Subcutaneous adipose tissue (tissue), 4 donors: ENCODE results near the gene KCNJ10. TPM values are rescaled to one million over a fixed set of nuclear protein-coding genes. Genes with fewer than 3 reads are reported as not detected.

Experiments used
- CTCF ChIP-seq: fragments of 450-650 bp; IDR thresholded peaks from one replicate; pipeline ENCODE4 v1.5.1; 2016; ENCODE audit warnings: low read depth, mild to moderate bottlenecking, control low read depth, antibody characterized with exemption, moderate library complexity
- total RNA-seq, 4 donors: library from RNA; depleted of rRNA; stranded (reverse); fragments of >200 nt; gene quantifications; one replicate each; pipeline ENCODE4 v1.1.0, GENCODE V29; 2016

KCNJ10 gene
- total RNA-seq, 4 donors from 2014 or later, result not detected

DNA sequence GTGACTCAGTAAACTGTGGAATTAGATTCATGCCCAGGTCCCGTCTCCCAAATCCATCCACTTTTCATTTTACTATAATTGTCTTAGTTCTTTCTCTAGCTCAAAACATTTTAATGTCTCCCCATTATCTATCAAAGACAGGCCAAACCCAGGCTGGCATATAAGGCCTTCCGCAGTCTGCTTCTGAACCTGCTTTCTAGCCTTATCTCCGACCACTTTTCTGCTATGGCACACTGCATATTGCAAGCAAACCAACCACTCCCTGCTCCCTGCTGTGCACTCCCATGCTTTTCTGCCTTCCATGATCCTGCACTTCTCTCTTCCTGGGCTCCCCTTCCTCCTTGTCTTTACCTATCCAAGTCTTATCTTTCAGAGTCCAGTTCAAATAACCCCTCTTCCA, 20.9 kb downstream of the KCNJ10 start:
- TF ChIP-seq CTCF, result no peak

DNA sequence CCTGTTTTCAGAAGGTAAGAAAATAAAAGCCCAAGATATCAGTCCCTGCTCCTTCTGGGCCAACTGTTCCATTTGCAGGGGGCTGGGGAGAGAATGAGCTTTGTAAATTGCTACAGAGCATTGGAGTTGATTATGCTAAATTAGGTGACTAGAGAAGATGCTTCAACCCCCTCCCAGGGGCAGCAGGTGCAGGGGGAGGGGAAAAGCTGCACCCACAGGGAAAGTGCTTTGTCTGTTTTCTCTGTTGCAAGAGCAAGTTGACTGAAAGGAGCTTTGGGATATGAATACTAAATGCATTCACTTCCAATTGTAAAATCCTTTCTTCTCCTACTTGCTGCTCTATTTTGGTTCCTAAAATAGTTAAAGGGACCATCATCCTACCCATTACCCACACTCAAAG, 21.6 kb downstream of the KCNJ10 start:
- no peak for TF ChIP-seq CTCF

DNA sequence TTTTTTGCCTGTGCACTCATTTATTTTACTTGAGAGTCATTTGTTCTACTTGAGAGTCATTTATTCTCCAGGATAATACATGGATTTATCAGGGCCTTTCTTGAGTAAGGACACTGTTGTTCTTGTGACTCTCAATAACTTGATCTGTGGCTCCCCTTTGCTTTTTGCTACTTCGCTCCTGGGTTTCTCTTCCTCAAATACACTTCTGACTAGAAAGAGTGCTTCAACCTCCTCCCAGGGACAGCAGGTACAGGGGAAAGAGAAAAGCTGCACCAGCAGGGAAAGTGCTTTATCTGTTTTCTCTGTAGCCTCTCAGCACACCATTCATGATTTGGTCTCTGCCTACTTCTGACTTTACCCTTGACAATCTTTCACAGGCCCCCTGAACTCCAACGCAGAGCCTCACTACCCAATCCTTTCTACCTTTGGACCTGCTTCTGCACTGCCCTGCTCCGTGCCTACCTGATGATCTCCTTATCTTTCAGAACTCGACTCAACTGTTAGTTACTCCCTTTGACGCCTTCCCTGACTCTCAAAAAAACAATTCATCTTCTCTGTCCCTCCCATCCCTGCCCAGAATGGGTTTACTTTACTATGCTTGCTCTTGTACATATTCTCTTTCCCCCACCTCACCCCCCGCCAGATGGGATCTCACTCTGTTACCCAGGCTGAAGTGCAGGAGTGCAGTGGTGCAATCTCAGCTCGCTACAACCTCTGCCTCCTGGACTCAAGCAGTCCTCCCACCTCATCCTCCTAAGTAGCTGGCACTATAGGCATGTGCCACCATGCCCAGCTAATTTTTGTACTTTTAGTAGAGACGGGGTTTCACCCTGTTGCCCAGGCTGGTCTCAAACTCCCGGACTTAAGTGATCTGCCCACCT, 22.6 kb downstream of the KCNJ10 start:
- no peak for TF ChIP-seq CTCF

DNA sequence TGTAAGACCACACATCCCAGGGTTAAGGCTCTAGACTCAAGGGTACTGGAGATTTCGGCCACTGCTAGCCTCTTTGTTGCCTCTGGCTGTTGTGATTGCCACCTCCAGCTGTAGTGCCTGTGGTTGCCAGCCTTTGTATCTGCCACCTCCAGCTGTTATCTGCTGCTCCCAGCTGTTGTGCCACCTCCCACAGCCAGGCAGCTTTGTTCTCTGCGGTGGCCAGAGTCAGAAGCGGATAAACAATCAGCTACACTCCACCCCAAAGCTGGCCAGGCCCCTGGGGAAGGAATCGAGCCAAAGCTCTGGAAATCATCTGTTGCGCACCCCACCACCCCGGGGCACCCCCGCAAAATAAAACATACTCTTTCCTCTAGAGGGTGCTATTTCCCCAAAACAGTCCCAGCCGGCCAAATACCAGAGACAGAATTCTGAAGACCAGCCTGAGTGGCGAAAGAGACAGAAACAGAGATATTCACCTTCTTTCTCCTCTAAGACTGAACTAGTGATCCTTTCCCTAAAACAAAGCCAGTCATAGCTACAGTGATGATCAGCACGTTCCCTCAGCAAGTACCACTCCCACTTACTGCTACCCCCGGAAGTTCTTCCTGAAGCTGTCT, 23.4 kb downstream of the KCNJ10 start:
- TF ChIP-seq CTCF, result no peak

GRCh38 chr1:160045653-160046052, 24.3 kb downstream of the KCNJ10 start:
- TF ChIP-seq CTCF, result no peak

- no peak for TF ChIP-seq CTCF
Observed at GRCh38 chr1:160043543-160043942, 26.4 kb downstream of the KCNJ10 start.

GRCh38 chr1:160040476-160040875, 29.5 kb downstream of the KCNJ10 start:
- TF ChIP-seq CTCF, result no peak
